Measurements from ENCODE around the gene SLC8A2.

SLC8A2 gene

GRCh38 chr19:47430041-47430802 is 41.5 kb downstream of the SLC8A2 start:
- no peak for DNase-seq (ENCODE audit: low spot score)

DNA sequence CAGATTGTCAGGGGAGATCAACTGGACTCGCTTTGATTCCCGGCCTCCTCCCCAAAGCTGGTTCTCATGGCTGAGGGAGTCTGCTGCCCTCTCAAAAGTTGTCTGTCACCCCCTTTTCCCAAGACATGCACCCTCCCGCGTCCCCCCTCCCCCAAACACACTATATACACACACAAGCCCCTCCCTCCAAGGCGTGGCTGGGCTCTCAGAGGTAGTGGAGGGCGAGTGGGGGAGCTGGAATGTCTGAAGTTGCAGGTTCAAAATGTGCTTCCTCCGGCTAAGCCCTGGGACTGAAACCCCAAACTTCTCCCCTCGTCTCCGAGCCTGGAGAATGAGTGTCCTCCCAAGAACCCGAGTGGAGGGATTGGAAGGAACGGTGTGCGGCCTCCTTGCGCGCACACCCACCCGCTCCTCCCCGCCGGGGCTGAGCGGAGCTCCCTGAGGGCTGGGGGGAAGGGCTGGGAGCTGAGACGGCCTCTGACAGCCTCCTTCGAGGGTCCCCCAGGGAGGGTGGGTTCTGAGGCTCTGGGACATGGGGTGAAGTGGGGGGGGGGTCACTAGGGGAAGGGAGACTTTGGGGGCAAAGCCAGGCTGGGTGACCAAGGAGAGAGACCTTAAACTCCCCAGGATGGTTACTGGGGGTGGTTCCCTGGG is 42.4 kb downstream of the SLC8A2 start:
- no peak for DNase-seq (ENCODE audit: low spot score)

DNA sequence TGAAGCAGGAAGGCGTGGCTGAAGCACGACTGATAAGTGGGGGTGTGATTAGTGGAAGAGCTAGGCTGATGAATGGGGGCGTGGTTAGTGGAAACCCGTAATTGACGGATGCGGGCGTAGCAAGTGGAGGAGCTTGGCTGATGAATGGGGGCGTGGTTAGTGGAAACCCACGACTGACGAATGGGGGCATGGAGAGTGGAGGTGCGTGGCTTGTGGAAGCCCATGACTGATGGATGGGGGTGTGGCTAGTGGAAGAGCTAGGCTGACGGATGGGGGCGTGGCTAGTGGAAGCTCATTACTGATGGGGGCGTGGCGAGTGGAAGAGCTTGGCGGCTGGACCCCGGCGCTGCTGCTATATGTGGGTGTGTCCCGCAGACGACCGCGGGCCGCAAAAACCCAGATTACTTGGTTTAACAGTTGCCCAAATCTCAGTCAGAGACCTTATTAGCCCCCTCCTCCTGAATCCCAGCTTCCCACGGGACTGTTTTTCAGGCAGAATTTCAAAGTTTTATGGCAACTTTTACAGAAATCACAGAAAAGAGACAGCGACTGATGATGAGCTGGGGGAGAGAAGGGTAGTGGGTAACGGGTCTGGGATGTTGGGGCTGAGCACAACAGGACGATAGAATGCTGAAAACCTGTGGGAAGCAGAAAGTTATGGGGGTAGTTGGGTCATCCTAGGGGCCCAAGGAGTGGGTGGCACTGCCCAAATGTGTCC is 43.4 kb downstream of the SLC8A2 start:
- DNase-seq (ENCODE audit: low spot score) = peak; percentile 91

GRCh38 chr19:47427241-47428176 is 44.2 kb downstream of the SLC8A2 start:
- peak; percentile 82 for DNase-seq (ENCODE audit: low spot score)

DNA sequence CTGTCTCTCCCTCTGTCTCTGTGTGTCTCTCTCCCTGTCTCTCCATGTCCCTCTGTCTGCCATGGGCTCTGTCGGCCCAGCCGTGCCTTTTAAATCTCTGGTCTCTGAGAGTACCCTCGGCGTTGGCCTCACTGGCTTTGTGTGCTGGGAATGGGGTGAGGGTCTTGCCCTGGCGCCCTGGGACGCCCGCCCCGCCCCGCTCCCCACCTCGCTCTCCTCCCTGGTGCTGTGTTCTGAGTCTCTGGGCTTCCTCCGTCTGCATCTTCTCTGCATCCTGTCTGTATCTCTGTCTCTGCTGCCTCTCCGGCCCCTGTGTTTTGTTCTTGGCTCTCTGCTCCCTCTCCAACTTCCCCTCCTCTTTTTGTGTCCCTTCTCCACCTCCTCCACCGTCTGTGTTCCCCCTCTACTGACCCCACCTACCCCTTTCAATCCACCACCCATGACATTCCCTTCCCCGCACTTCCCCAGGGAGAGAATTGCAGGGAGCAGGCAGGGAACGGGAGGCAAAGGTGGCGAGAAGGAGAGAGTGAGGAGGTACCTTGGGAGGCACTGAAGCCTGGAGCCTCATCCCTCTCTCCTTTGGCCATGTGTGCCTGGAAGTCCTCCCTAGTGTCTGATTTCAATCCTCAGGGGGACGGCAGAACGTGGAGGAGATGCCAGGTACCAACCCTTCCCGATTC is 48.4 kb downstream of the SLC8A2 start:
- DNase-seq (ENCODE audit: low spot score) = no peak

DNA sequence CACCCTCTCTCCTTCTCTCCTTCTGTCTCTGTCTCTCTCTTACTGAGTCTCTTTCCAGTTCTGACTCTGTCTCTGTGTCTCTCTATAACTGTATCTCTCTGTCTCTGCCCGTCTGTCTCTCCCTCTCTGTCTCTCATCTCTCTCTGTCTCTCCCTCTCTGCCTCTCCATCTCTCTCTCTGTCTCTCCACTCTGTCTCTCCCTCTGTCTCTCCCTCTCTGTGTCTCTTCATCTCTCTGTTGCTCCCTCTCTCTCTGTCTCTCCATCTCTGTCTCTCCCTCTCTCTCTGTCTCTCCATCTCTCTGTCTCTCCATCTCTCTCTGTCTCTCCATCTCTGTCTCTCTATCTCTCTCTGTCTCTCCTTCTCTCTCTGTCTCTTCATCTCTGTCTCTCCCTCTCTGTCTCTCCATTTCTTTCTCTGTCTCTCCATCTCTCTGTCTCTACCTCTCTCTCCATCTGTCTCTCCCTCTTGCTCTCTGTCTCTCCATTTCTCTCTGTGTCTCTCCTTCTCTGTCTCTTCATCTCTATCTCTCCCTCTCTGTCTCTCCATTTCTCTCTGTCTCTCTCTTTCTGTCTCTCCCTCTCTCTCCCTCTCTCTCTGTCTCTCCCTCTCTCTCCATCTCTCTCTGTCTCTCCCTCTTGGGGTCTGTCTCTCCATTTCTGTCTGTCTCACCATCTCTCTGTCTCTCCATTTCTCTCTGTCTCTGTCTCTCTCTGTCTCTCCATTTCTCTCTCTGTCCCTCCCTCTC is 49.1 kb downstream of the SLC8A2 start:
- DNase-seq (ENCODE audit: low spot score) = no peak

- DNase-seq (ENCODE audit: low spot score) = no peak
Observed at GRCh38 chr19:47421844-47422395, 49.8 kb downstream of the SLC8A2 start.

- no peak for DNase-seq (ENCODE audit: low spot score)
Observed at GRCh38 chr19:47421244-47421786, 50.4 kb downstream of the SLC8A2 start.

- DNase-seq (ENCODE audit: low spot score) = no peak
Observed at GRCh38 chr19:47419789-47420188, 51.9 kb downstream of the SLC8A2 start.

- DNase-seq (ENCODE audit: low spot score) = no peak
Observed at GRCh38 chr19:47419030-47419783, 52.5 kb downstream of the SLC8A2 start, which contains the start of gene MEIS3. Gene MEIS3 (minus strand): TSS chr19:47419527. CDS start chr19:47419081, 446 bp downstream.

GRCh38 chr19:47418692-47419029 is 53.0 kb downstream of the SLC8A2 start:
- no peak for DNase-seq (ENCODE audit: low spot score)

- no peak for DNase-seq (ENCODE audit: low spot score)
Observed at GRCh38 chr19:47417746-47418691, 53.7 kb downstream of the SLC8A2 start.

DNA sequence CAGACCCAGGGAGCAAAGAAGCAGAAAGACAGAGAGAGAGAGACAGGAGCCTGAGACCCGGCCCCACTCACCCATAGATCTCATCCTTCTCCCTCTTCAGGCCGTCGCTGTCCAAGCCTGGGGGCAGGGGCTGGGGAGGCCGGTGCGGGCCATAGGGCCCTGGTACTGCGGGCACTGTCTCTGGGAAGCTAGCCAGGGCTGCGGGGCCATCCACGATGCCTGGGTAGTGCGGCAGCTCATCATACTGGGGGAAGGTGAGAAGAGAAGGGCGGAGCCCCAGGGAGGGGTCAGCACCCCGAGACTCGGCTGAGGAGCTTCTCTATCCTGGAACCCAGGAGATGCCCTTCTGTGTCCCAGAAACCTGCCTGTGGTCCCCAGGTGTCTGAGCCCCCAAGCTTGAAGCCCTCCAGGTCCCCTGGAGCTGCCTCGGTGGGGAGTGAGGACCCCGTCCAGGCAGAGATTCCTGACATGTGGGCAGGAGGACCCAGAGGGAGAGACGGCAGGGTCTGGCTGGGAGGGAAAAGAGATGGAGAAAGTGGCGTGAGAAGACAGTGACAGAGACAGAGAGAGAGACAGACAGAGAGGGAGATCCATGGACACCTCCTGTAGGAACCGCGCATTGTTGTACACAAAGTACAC is 54.5 kb downstream of the SLC8A2 start:
- DNase-seq (ENCODE audit: low spot score) = no peak

DNA sequence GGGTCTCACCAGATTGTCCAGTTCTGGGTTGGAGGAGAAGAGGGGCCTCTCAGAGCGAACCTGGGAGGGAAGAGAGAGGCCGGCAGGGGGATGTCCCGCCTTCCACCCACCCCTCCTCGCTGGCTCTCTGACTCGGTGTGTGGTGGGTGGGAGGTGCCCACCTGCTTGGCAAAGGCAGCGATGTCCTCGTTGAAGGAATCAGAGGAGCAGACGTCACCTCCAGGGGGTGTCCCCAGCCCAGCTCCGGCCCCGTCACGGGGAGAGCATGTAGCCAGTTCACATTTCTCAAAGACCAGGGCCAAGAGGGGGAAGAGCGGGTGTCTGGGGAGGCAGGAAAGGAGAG is 55.1 kb downstream of the SLC8A2 start:
- DNase-seq (ENCODE audit: low spot score) = no peak

- no peak for DNase-seq (ENCODE audit: low spot score)
Observed at GRCh38 chr19:47415953-47416642, 55.6 kb downstream of the SLC8A2 start.

- DNase-seq (ENCODE audit: low spot score) = no peak
Observed at GRCh38 chr19:47414469-47414868, 57.2 kb downstream of the SLC8A2 start.

DNA sequence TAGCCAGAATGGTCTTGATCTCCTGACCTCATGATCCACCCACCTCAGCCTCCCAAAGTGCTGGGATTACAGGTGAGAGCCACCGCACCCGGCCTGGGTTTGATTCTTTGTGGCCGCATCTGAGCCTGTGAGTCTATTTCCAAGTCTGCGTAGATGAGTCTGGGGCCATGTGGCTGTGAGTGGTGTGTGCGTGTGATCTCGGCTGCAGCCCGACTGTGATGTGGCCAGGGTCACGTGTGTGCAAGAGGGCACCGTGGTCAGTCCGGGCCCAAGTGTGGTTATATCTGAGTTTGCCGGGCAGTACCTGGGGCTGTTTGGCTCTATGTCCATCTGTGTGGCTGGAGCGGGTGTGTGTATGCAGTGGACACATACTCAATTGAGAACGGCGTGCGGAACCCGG is 57.8 kb downstream of the SLC8A2 start:
- no peak for DNase-seq (ENCODE audit: low spot score)
